ENCODE results near the gene AMIGO1. TPM values are rescaled to one million over a fixed set of nuclear protein-coding genes. Genes with fewer than 3 reads are reported as not detected.
"Not testable (repeated sequence)": the region's sequence is repeated elsewhere in the genome, so short reads cannot be mapped to it uniquely, and the experiment has no call there.

Gene AMIGO1
- total RNA-seq, 2 donors from 2014 or later = 3.6 to 5.2 TPM

DNA sequence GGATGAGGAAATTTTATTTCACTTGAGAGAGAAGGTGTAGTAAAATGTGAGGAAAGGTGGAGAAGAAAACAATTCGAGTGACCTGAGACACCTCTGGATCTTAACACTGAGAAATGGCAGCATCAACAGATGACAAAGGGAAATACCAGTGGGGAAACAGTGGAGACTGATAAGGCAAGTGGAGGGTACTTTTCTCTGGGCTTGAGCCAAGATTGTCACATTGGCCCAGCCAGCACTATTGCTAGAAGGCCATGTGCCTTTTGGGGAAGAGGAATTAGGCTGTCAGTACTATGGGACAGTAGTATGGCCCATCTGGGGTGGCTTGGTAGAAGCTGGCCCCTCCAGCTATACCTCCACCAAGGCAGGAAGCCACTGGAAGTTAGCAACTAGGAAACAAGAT, 34.8 kb downstream of the AMIGO1 start:
- intact Hi-C loops (cut with DNase I) = no loop called here
- no peak for DNase-seq (ENCODE audit: low spot score)

DNA sequence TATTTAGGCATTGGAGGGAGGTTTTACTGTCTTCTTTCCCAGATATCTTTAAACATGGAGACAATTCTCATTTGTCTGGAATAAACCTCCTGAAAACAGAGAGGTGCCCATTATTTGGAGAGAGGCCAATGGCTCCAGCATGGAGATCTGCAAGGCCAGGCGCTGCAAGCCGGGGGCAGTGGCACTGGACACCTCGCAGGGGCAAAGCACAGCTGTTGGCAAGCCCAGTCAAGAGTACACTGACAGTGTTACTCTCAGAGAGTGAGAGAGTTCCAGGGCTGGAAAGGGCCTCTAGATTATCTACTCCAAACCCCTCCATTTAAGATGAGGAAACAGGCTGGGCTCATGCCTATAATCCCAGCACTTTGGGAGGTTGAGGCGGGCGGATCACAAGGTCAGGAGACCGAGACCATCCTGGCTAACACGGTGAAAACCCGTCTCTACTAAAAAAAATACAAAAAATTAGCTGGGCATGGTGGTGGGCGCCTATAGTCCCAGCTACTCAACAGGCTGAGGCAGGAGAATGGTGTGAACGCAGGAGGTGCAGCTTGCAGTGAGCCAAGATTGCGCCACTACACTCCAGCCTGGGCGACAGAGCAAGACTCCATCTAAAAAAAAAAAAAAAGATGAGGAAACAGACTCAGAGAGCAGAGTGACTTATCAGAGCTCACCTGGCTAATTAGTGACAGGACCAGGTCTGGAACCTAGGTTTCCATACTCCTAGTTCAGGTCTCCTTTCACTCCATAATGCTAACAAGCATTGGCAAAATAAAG, 36.1 kb downstream of the AMIGO1 start:
- DNase-seq (ENCODE audit: low spot score); intact Hi-C loops (cut with DNase I): not testable (repeated sequence)

DNA sequence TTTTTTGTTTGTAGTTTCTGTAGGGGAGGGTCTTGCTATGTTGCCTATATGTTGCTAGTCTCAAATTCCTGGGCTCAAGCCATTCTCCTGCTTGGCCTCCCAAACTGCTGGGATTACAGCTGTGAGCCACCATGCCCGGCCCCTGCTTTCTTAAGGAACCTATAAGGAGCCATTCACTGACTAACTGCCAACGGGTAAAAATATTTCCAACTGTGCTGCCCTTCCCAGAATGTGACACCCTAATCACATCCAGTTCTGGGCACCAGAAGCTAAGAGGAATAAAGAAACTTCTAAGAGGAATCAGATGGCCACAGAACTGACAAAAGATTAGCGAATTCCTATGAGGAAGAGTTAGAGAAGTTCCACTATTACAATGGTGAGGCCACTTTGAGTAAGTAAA, 36.7 kb downstream of the AMIGO1 start:
- intact Hi-C loops (cut with DNase I) = no loop called here
- DNase-seq (ENCODE audit: low spot score) = no peak

DNA sequence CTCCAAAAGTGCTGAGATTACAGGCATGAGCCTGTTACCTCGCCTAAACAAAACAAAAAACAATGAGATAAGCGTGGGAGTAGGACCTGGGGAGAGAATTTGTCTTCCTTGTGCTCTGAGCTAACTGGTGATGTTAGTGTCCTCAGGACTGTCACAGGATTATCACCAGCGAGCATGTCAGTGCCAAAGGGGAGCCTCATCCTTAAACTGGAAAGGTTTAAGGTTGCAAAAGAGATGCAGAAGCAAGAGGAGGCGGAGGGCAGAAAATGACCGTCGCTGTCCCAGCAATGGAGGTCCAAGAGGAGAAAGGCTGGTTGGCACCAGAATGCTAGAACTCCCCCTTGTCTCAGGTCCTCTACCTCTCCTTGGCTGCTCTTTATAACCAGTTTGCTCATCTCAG, 39.3 kb downstream of the AMIGO1 start:
- no peak for DNase-seq (ENCODE audit: low spot score)
- intact Hi-C loops (cut with DNase I) = no loop called here

DNA sequence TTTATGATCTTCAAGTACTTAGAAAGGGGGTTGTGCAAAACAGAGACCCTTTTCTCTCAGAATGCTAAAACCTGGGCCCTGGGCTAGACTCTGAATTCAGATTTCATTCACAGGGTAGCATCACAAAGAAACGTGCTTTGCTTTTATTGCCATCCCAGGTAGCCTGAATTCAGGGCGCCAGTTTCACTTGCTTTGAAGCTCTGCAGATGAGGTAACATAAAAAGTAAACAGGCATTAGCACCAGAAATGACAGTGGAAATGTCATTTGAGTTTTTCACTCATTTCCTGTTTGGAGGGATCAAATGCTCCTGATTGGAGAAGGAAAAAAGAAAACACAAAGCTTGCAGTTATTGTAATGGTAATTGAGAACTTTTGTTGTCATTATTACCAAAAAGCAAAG, 40.6 kb downstream of the AMIGO1 start:
- no peak for DNase-seq (ENCODE audit: low spot score)
- intact Hi-C loops (cut with DNase I) = no loop called here

DNA sequence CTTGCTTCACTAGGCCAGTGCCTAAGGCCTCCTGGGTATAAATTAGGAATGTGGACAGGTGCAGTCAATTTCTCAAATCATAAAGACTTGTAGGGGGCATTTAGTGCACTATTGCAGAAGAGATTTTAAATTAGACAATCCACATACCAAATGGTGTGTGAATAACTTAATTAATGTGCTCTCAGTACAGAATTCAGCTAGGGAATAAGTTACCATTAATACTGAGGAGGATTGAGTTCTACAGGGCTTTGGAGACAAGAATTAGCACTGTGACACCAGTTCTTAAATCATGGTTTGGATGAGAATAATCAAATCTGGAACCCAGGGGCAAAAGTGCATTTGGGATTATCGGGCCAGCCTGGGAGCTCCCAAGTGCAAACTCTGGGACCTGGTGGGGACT, 41.5 kb downstream of the AMIGO1 start:
- DNase-seq (ENCODE audit: low spot score) = no peak
- intact Hi-C loops (cut with DNase I) = no loop called here

DNA sequence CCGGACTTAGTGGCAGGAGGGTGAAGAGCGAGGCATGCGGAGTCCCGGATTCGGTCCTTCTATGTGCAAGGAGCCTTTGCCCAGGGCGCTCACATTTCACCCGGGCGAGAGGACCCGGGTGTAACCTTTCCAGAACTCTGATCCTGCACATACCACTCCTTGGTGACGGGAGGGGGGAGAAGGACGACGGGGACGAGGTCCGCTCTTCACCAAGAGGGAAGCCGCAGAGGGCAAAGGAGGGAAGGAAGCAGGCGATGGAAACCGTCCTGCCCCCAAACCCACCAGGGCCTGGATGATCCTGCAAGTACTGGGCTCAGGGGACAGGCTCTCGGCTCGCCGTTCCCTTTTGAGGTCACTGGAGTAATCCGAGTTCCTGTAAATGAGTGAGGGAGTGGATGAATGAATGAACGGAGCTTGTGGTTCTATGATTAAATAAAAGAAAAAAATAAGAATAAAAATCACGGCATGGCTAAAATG, 42.2 kb downstream of the AMIGO1 start:
- intact Hi-C loops (cut with DNase I) = no loop called here
- no peak for DNase-seq (ENCODE audit: low spot score)

DNA sequence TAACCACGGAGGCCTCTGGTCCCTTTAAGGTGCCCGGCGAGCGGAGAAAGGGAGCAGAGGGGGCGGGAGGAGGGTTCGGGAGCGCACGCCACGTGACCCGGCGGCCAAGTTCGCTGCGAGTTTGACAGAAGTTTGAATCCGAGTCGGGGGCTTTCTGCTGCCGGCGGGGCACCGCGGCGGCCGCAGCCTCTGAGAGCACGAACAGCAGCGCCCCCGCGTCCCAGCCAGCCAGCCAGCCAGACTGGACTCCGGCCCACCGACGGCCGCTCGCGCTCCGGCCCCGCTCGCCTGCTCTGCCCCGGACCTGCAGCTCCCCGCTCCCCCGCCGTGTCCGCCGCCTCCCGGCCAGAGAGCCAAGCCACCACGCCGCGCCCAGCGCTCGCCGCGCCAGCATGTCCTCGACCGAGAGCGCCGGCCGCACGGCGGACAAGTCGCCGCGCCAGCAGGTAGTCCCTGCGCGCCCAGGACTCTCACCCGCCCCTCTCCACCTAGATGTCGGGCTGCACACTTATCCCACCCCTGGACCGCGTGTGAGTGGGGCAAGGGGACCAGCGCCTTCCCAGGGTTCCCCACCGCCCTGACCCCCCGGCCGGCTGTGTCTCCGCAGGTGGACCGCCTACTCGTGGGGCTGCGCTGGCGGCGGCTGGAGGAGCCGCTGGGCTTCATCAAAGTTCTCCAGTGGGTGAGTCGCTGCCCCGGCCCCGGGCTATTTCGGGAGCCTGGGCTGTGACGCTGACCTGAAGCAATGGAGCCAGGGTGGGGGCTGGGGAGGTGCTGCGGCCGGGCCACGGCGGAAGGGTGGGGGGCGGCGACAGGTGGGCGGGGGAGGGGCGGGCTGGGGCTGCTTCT, 42.9 kb downstream of the AMIGO1 start, which contains the start of gene SYPL2:
Gene SYPL2, plus strand, starts transcription at position 95 of the 849 bp plus-strand sequence. Its CDS starts 298 bp downstream, at position 393.
- no peak for DNase-seq (ENCODE audit: low spot score)
- intact Hi-C loops (cut with DNase I) = no loop called here

DNA sequence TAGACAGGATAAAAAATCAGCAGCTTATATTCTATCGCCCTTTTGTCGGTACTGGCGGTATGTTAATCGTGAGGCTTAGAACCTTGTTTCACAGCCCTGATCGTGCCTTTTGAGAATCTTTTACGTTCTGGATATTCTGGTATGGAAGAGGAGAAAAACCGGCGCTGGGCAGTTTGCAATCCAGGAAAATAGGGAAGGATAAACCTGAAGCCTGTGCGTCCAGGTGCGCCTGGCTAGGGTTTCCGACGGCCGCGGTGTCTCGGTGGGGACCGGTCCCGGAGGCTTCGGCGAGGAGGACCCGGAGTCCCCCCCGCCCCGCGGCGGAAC, 43.4 kb downstream of the AMIGO1 start:
- intact Hi-C loops (cut with DNase I) = no loop called here
- DNase-seq (ENCODE audit: low spot score) = no peak

DNA sequence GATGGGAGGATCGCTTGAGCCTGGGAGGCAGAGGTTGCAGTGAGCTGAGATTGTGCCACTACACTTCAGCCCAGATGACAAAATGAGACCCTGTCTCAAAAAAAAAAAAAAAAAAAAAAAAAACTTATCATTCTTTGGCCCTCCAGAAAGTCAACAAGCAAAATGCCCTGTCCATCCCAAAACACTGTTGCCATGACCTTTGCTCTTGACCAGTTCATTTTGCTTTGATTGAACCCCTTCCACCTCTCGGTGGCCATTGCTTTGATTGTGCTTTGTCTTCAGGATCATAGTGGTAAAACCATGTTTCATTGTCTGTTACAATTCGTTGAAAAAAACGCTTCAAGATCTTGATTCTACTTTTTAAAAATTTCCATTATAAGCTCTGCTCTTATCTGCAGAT, 51.7 kb downstream of the AMIGO1 start:
- intact Hi-C loops (cut with DNase I) = no loop called here

DNA sequence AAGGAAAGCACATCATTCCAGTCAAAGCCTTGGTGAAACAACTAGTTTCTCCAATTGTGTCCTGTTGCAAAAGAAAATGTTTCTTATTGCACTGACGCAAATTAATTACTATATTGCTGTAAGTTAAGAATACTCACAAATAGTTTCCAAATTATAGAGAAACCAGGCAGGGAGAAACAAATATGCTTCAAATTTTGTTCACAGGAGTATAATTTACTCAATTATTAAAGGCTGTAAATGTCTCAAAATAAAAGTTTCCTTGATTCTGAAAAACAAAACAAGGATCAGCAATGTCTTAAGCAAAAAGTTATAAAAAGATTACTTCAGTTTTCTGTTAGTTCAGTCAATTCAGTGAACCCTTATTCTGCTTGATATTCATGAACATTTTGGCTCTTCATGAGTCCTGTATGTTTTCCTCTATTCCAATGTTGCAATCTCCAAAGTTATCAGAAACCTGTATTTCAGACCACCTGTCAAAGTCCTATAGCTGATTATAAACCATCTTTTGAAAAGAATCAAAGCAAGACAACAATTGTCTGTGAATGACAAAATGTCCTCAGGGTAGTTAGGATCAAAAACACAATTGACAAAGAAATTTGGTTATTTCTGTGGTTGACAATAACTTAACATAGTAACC, 54.9 kb downstream of the AMIGO1 start:
- intact Hi-C loops (cut with DNase I) = no loop called here
- DNase-seq (ENCODE audit: low spot score) = no peak

More for the DNA sequence above, 51.7 kb downstream of the AMIGO1 start:
- no peak for DNase-seq (ENCODE audit: low spot score)

Other genes with a start within 250 kb of the AMIGO1 start
- 1 to 10 TPM; 1.7 to 2.2 TPM for gene PSRC1, start 226.6 kb downstream of the AMIGO1 start, total RNA-seq
- under 1 TPM in 1 of 2 donors, not detected in 1; 0.29 TPM for gene MYBPHL, start 202.7 kb downstream of the AMIGO1 start, total RNA-seq
- 100 to 1,000 TPM; 102 to 125 TPM for gene SORT1, start 111.8 kb downstream of the AMIGO1 start, total RNA-seq
- 10 to 100 TPM; 43.3 to 51.2 TPM for gene PSMA5, start 83.3 kb downstream of the AMIGO1 start, total RNA-seq
- gene SYPL2, start 43.2 kb downstream of the AMIGO1 start, total RNA-seq = 1 to 10 TPM; 2.1 to 9.0 TPM
- gene ATXN7L2, start 25.8 kb downstream of the AMIGO1 start, total RNA-seq = 1 to 10 TPM; 2.7 to 3.3 TPM
- 10 to 100 TPM; 10.5 to 11.3 TPM for gene CYB561D1, start 15.6 kb downstream of the AMIGO1 start, total RNA-seq
- not detected for gene GPR61, start 30.1 kb upstream of the AMIGO1 start, total RNA-seq
- gene GNAI3, start 38.9 kb upstream of the AMIGO1 start, total RNA-seq = 1 to 10 TPM; 6.8 to 7.5 TPM
- not detected for gene GNAT2, start 109.9 kb upstream of the AMIGO1 start, total RNA-seq
- gene AMPD2, start 110.1 kb upstream of the AMIGO1 start, total RNA-seq = 10 to 100 TPM; 33.8 to 39.4 TPM
- 10 to 100 TPM; 21.2 to 35.4 TPM for gene GSTM4, start 146.4 kb upstream of the AMIGO1 start, total RNA-seq
- gene GSTM2, start 158.3 kb upstream of the AMIGO1 start, total RNA-seq = 10 to 100 TPM; 29.2 to 45.9 TPM
- gene GSTM1, start 178.1 kb upstream of the AMIGO1 start, total RNA-seq = not detected
- gene GSTM5, start 202.5 kb upstream of the AMIGO1 start, total RNA-seq = 10 to 100 TPM; 16.7 to 25.4 TPM
- 10 to 100 TPM; 35.1 to 52.2 TPM for gene GSTM3, start 231.3 kb upstream of the AMIGO1 start, total RNA-seq